WTC11 (cell line): Measurements from ENCODE around the gene SLC46A3. TPM values are rescaled to one million over a fixed set of nuclear protein-coding genes. Genes with fewer than 3 reads are reported as not detected.

ENCODE experiments used
- ATAC-seq: fragments of 200-7000 bp; cut with Tn5 transposase; 2 replicates; pipeline ENCODE4 v1.10.0; 2021; ENCODE audit warnings: mild to moderate bottlenecking, moderate library complexity
- CTCF ChIA-PET: fragments of 300-600 bp; sonication (Branson Sonifier 250); formaldehyde crosslinking; loops from one replicate; lab custom pipeline; 2021; ENCODE audit warnings: antibody characterized with exemption; lab: Charles Lee
- POLR2A ChIA-PET: fragments of 350-600 bp; sonication (Branson Sonifier 250); formaldehyde crosslinking; loops from one replicate; lab custom pipeline; 2021; ENCODE audit warnings: antibody characterized with exemption; lab: Charles Lee
- DNase-seq: peaks from one replicate; pipeline ENCODE4 v3.0.0; 2021; ENCODE audit warnings: low spot score
- H3K27ac Mint-ChIP-seq: 2 replicates; pipeline ENCODE4 v1.8.0; 2021; ENCODE audit warnings: mixed read lengths
- H3K27me3 Mint-ChIP-seq: 2 replicates; pipeline ENCODE4 v1.8.0; 2021; ENCODE audit warnings: low read depth, mild to moderate bottlenecking, moderate library complexity, mixed read lengths
- H3K36me3 Mint-ChIP-seq: 2 replicates; pipeline ENCODE4 v1.8.0; 2021; ENCODE audit warnings: mixed read lengths
- H3K4me1 Mint-ChIP-seq: 2 replicates; pipeline ENCODE4 v1.8.0; 2022; ENCODE audit warnings: mixed read lengths
- H3K4me3 Mint-ChIP-seq: 2 replicates; pipeline ENCODE4 v1.8.0; 2021; ENCODE audit warnings: mild to moderate bottlenecking, moderate library complexity, mixed read lengths
- H3K9me3 Mint-ChIP-seq: 2 replicates; pipeline ENCODE4 v1.8.0; 2021; ENCODE audit warnings: mixed read lengths
- CBFB ChIP-seq: sonication (generic); formaldehyde crosslinking; IDR thresholded peaks from 2 replicates; pipeline ENCODE4 v1.8.1; 2022; ENCODE audit warnings: mild to moderate bottlenecking, low read depth, missing genetic modification reagents
- CREB1 ChIP-seq: sonication (generic); formaldehyde crosslinking; IDR thresholded peaks from 2 replicates; pipeline ENCODE4 v1.8.0; 2023; ENCODE audit warnings: mild to moderate bottlenecking, missing genetic modification reagents
- ETV6 ChIP-seq: sonication (generic); formaldehyde crosslinking; IDR thresholded peaks from 2 replicates; pipeline ENCODE4 v1.8.1; 2022; ENCODE audit warnings: mild to moderate bottlenecking, missing genetic modification reagents
- GABPB1 ChIP-seq: sonication (generic); formaldehyde crosslinking; IDR thresholded peaks from 2 replicates; pipeline ENCODE4 v1.8.1; 2023; ENCODE audit warnings: mild to moderate bottlenecking, missing genetic modification reagents
- GTF2I ChIP-seq: fragments of 250-450 bp; sonication (Bioruptor Pico); conservative IDR thresholded peaks from 2 replicates; pipeline ENCODE4 v1.4.0; 2021; ENCODE audit warnings: mild to moderate bottlenecking
- IRF2 ChIP-seq: sonication (generic); formaldehyde crosslinking; IDR thresholded peaks from 2 replicates; pipeline ENCODE4 v1.8.0; 2022; ENCODE audit warnings: low read depth, missing genetic modification reagents, borderline replicate concordance
- NFATC4 ChIP-seq: fragments of 250-450 bp; sonication (Bioruptor Pico); IDR thresholded peaks from 2 replicates; pipeline ENCODE4 v1.9.0; 2021; ENCODE audit warnings: mild to moderate bottlenecking
- NR1H2 ChIP-seq: sonication (generic); formaldehyde crosslinking; IDR thresholded peaks from 2 replicates; pipeline ENCODE4 v1.9.0; 2021; ENCODE audit warnings: mild to moderate bottlenecking, moderate library complexity, missing genetic modification reagents
- RELA ChIP-seq: sonication (generic); formaldehyde crosslinking; IDR thresholded peaks from 2 replicates; pipeline ENCODE4 v1.8.1; 2022; ENCODE audit warnings: missing genetic modification reagents, mild to moderate bottlenecking, borderline replicate concordance
- RORB ChIP-seq: fragments of 250-450 bp; sonication (Bioruptor Pico); IDR thresholded peaks from 2 replicates; pipeline ENCODE4 v1.9.0; 2021; ENCODE audit warnings: mild to moderate bottlenecking
- TEAD1 ChIP-seq: sonication (generic); formaldehyde crosslinking; IDR thresholded peaks from 2 replicates; pipeline ENCODE4 v1.8.0; 2022; ENCODE audit warnings: mild to moderate bottlenecking, missing genetic modification reagents
- ZNF121 ChIP-seq: sonication (generic); formaldehyde crosslinking; IDR thresholded peaks from 2 replicates; pipeline ENCODE4 v1.8.0; 2023; ENCODE audit warnings: missing genetic modification reagents
- ZNF232 ChIP-seq: sonication (generic); formaldehyde crosslinking; IDR thresholded peaks from 2 replicates; pipeline ENCODE4 v1.8.0; 2022; ENCODE audit warnings: mild to moderate bottlenecking, missing genetic modification reagents
- ZNF263 ChIP-seq: sonication (generic); formaldehyde crosslinking; IDR thresholded peaks from 2 replicates; pipeline ENCODE4 v1.8.1; 2022; ENCODE audit warnings: low read depth, mild to moderate bottlenecking, moderate library complexity, missing genetic modification reagents
- ZNF317 ChIP-seq: sonication (generic); formaldehyde crosslinking; IDR thresholded peaks from 2 replicates; pipeline ENCODE4 v1.8.1; 2023; ENCODE audit warnings: low read depth, mild to moderate bottlenecking, moderate library complexity, missing genetic modification reagents, borderline replicate concordance
- ZNF396 ChIP-seq: fragments of 250-450 bp; sonication (Bioruptor Pico); IDR thresholded peaks from 2 replicates; pipeline ENCODE4 v1.8.0; 2021; ENCODE audit warnings: mild to moderate bottlenecking, moderate library complexity, borderline replicate concordance
- ZNF416 ChIP-seq: fragments of 250-450 bp; sonication (Bioruptor Pico); IDR thresholded peaks from 2 replicates; pipeline ENCODE4 v1.9.0; 2021; ENCODE audit warnings: mild to moderate bottlenecking, inconsistent platforms
- total RNA-seq: library from RNA; stranded (reverse); gene quantifications from 3 replicates; pipeline ENCODE4 v1.2.3, GENCODE V29; 2021
- TF ChIP-seq, protein P1 (sequence below): sonication (generic); formaldehyde crosslinking; IDR thresholded peaks from 2 replicates; pipeline ENCODE4 v1.8.1; 2022; ENCODE audit warnings: missing genetic modification reagents, borderline replicate concordance
- TF ChIP-seq, protein P2 (sequence below): sonication (generic); formaldehyde crosslinking; conservative IDR thresholded peaks from 2 replicates; pipeline ENCODE4 v1.8.1; 2023; ENCODE audit warnings: mild to moderate bottlenecking, low read depth, missing genetic modification reagents, moderate library complexity
- TF ChIP-seq, protein P3 (sequence below): fragments of 250-450 bp; sonication (Bioruptor Pico); IDR thresholded peaks from 2 replicates; pipeline ENCODE4 v1.8.0; 2021; ENCODE audit warnings: mild to moderate bottlenecking

SLC46A3 gene
- total RNA-seq, 1 experiment from 2014 or later: 0.79 TPM

DNA sequence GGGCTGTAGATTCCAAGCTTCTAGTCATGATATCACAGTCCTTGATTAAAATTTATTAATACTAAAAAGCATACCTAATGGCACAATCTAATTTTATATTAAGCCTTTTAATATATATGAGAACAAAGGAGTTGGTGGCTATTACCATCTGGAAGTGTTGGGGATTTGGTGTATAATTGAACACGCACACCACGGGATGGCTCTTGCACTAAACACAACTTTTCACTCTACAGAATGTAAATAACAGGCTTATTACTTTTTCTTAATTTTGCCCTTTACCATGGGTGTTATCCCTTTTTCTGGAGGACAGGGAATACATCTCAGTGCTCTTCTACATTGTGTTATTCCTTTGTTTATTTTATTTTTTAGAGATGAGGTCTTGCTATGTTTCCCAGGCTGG is 38.2 kb downstream of the SLC46A3 start:
- TF ChIP-seq NFATC4 (CRISPR knock-in tag): no peak
- ATAC-seq: no peak
- no peak overlapping the region for H3K4me3 Mint-ChIP-seq
- H3K36me3 Mint-ChIP-seq: peaks cover 15% of the 10 kb centered on the region
- CTCF ChIA-PET: interaction anchor here (1.9 kb wide), 1 partner anchor 116 kb away, joined by 15 read pairs; no protein-coding TSS in a partner anchor
- no peaks in the 10 kb centered on the region for H3K9me3 Mint-ChIP-seq
- POLR2A ChIA-PET: no interaction called here
- no peak overlapping the region for H3K27ac Mint-ChIP-seq
- H3K27me3 Mint-ChIP-seq: no peaks in the 10 kb centered on the region
- H3K4me1 Mint-ChIP-seq: peaks cover 12% of the 10 kb centered on the region
- DNase-seq: no peak

DNA sequence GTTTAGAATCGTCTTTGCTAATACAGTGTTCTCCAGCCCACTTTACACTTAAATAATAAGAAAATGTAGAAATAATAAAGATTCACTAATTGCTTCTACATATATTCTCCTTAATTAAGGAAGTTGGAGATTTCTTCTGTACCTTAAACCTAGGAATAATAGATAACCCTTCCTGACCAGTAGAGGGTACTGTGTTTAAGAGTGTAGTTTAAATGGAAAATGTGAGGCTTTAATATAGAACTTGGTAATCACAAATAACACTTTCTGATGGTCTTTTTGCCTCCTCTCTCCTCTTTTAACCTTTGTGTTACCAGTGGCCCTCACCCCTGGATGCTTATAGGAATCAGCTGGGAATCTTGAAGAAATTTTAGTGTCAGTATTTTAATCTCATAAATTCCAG is 39.1 kb downstream of the SLC46A3 start:
- ChIA-PET CTCF (interaction anchor here (0.9 to 1.9 kb wide), 2 partner anchors 21 to 117 kb away, joined by 3 to 15 read pairs; partner anchors contain the start of gene POMP), POLR2A (no interaction called here)
- no peak for ATAC-seq
- Mint-ChIP-seq H3K27ac (no peak overlapping the region), H3K9me3 (no peaks in the 10 kb centered on the region), H3K4me1 (peaks cover 7% of the 10 kb centered on the region), H3K27me3 (no peaks in the 10 kb centered on the region), H3K4me3 (no peak overlapping the region), H3K36me3 (peaks cover 15% of the 10 kb centered on the region)
- no peak for DNase-seq
- TF ChIP-seq GTF2I (CRISPR knock-in tag): no peak
- TF ChIP-seq CREB1 (CRISPR knock-in tag): no peak
- TF ChIP-seq GABPB1 (CRISPR knock-in tag): no peak
- no peak for TF ChIP-seq NFATC4 (CRISPR knock-in tag)
- TF ChIP-seq NR1H2 (CRISPR knock-in tag): no peak
- no peak for TF ChIP-seq ZNF396 (CRISPR knock-in tag)
- no peak for TF ChIP-seq ZNF263
- no peak for TF ChIP-seq TEAD1 (CRISPR knock-in tag)
- no peak for TF ChIP-seq ZNF121 (CRISPR knock-in tag)
- no peak for TF ChIP-seq RORB (CRISPR knock-in tag)

DNA sequence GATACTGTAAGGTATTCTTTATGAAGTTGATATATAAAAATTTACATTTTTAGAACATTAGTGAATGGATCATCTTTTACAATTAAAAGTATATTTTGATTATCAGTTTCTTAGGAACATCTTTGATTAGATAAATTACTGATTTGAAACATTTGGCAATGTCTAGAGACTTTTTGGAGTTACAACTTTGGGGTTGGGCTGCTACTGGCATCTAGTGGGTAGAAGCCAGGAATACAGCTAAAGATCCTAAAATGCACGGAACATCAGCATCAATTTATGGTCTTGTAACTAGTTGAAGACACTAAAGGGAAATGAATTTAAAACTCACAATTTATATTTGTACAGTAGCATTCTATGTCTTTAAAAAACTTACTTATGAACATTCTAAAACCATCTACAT is 40.0 kb downstream of the SLC46A3 start:
- H3K4me1 Mint-ChIP-seq: 0 out of 2 replicates have a peak, but pooled peaks cover under 1% of the 10 kb centered on the region
- CTCF ChIA-PET: interaction anchor here (1.0 kb wide), 1 partner anchor 118 kb away, joined by 6 read pairs; no protein-coding TSS in a partner anchor

DNA sequence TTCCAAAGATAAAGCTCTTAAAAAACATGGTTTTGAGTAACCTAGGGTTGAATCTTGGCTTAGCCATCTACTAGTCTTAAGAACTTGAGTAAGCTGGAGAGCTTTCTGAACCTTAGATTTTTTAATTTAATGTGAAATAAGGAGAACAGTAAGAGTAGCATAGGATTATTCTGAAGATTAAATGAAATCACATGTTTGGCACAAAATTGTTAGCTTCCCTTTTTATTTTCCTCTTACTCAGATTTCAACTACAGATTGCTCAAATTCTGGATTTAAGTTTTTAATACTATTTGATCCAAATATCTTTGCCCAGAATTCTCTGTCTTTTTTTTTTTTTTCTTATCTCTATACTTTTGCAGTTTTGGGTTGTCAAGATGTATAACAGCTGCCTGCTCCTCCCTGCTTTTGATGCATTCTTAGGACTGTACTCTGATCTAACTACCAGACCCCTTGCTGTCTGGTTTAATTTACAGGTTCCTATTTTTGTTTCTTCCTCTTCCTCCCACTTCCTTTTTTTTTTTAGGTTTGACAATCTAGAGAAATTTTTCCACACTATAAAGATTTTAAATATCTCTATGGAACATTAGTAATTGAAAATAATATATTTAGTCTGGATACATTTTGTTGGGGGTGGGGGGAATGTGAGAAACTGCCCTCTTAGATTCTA is 47.5 kb downstream of the SLC46A3 start:
- no peak overlapping the region for H3K27ac Mint-ChIP-seq
- ATAC-seq (no peak), DNase-seq (no peak)
- ChIA-PET POLR2A (interaction anchor here (0.7 kb wide), 1 partner anchor 440 kb away, joined by 5 read pairs; no protein-coding TSS in a partner anchor), CTCF (no interaction called here)
- H3K9me3 Mint-ChIP-seq: no peaks in the 10 kb centered on the region
- no peak overlapping the region for H3K4me3 Mint-ChIP-seq
- TF ChIP-seq, protein P1, sequence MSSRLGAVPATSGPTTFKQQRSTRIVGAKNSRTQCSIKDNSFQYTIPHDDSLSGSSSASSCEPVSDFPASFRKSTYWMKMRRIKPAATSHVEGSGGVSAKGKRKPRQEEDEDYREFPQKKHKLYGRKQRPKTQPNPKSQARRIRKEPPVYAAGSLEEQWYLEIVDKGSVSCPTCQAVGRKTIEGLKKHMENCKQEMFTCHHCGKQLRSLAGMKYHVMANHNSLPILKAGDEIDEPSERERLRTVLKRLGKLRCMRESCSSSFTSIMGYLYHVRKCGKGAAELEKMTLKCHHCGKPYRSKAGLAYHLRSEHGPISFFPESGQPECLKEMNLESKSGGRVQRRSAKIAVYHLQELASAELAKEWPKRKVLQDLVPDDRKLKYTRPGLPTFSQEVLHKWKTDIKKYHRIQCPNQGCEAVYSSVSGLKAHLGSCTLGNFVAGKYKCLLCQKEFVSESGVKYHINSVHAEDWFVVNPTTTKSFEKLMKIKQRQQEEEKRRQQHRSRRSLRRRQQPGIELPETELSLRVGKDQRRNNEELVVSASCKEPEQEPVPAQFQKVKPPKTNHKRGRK (CRISPR knock-in tag): no peak
- TF ChIP-seq, protein P2, sequence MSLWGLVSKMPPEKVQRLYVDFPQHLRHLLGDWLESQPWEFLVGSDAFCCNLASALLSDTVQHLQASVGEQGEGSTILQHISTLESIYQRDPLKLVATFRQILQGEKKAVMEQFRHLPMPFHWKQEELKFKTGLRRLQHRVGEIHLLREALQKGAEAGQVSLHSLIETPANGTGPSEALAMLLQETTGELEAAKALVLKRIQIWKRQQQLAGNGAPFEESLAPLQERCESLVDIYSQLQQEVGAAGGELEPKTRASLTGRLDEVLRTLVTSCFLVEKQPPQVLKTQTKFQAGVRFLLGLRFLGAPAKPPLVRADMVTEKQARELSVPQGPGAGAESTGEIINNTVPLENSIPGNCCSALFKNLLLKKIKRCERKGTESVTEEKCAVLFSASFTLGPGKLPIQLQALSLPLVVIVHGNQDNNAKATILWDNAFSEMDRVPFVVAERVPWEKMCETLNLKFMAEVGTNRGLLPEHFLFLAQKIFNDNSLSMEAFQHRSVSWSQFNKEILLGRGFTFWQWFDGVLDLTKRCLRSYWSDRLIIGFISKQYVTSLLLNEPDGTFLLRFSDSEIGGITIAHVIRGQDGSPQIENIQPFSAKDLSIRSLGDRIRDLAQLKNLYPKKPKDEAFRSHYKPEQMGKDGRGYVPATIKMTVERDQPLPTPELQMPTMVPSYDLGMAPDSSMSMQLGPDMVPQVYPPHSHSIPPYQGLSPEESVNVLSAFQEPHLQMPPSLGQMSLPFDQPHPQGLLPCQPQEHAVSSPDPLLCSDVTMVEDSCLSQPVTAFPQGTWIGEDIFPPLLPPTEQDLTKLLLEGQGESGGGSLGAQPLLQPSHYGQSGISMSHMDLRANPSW (CRISPR knock-in tag): no peak
- TF ChIP-seq GTF2I (CRISPR knock-in tag) (no peak), ZNF263 (no peak), ZNF416 (no peak), ZNF317 (CRISPR knock-in tag) (no peak), ZNF232 (CRISPR knock-in tag) (no peak)
- TF ChIP-seq, protein P3, sequence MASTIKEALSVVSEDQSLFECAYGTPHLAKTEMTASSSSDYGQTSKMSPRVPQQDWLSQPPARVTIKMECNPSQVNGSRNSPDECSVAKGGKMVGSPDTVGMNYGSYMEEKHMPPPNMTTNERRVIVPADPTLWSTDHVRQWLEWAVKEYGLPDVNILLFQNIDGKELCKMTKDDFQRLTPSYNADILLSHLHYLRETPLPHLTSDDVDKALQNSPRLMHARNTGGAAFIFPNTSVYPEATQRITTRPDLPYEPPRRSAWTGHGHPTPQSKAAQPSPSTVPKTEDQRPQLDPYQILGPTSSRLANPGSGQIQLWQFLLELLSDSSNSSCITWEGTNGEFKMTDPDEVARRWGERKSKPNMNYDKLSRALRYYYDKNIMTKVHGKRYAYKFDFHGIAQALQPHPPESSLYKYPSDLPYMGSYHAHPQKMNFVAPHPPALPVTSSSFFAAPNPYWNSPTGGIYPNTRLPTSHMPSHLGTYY (CRISPR knock-in tag): no peak
- no peaks in the 10 kb centered on the region for H3K4me1 Mint-ChIP-seq
- H3K27me3 Mint-ChIP-seq: no peaks in the 10 kb centered on the region
- peaks cover 77% of the 10 kb centered on the region for H3K36me3 Mint-ChIP-seq

More for the DNA sequence above, 40.0 kb downstream of the SLC46A3 start:
- POLR2A ChIA-PET: no interaction called here
- Mint-ChIP-seq H3K4me3 (no peak overlapping the region), H3K36me3 (peaks cover 22% of the 10 kb centered on the region), H3K9me3 (no peaks in the 10 kb centered on the region), H3K27ac (no peak overlapping the region), H3K27me3 (no peaks in the 10 kb centered on the region)
- no peak for ATAC-seq
- DNase-seq: no peak
- no peak for TF ChIP-seq CBFB (CRISPR knock-in tag)
- TF ChIP-seq RELA (CRISPR knock-in tag): no peak
- TF ChIP-seq IRF2 (CRISPR knock-in tag): no peak
- no peak for TF ChIP-seq ETV6 (CRISPR knock-in tag)
- TF ChIP-seq ZNF416: no peak
